NK-92 (cell line): ENCODE results near the gene SLC4A7.
"Not testable (repeated sequence)": the region's sequence is repeated elsewhere in the genome, so short reads cannot be mapped to it uniquely, and the experiment has no call there.

Experiments used
- DNase-seq: peaks from one replicate; lab custom pipeline; 2025; ENCODE audit not compliant: unreplicated experiment; lab: John Stamatoyannopoulos, UW

Gene SLC4A7

DNA sequence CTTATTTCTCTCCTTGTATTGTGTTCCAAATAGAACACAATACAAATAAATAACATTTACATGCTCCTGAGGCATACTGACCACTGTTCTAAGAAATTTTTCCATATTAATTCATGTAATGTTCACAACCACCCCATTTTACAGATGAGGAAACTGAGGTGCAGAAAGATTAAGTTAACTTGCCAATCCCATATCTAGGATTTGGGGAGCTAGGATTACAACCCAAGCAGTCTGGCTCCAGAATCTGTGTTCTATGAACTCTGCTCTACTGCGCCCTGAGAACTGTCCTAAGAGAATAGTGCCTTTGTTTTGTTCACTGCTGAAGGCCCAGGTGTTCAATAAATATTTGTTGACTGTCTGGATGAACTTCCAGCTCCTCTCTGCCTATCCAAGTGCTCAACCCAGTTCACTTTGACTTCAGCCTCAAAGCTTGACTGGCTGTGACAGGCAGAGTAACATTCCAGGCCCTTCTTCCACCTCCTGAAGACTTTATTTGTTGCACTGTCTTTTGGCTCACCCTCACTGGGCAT lies 118.1 kb downstream of the SLC4A7 start:
- DNase-seq = no peak

DNA sequence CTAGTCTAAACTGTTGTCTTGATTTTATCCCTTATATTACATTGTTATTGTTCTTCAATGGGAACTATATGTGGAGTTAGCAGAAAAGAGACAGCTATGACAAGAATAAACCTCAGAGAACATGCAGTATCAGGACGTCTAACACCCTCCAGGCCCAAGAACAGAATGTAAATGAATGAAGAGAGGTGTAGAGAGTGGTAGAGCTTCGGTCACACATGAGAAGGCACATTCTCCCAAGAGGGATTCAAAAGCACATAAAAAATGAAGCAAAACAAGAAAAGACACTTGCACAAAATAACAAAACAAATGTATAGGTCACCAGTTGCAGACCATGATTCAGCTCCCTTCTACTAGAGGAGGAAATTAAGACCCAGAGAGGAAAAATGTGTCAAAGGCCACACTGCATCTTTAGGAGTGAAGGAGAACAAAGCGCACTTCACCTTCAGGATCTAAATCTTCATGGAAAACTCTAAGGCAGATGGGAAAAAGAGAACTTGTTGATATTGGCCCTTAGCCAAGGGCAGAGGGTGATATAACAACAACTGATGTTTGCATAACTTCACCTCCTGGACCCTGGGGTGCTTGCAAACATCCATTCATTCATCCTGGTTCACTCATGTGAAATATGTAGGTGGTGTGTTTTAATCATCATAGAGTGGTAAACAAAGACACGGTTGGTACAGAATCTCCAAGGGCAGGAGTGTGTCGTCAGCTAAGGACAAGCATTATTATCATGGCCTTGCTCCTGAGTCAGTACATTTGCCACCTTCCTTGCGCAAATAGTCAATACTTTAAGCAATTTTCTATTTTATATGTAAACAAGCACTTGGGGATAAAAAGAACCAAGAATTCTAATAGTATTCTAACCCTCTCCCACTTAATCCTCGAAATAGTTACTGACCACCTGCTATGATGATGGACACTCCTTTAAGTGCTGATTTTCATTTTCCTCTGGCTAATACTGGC lies 123.8 kb downstream of the SLC4A7 start:
- no peak for DNase-seq

DNA sequence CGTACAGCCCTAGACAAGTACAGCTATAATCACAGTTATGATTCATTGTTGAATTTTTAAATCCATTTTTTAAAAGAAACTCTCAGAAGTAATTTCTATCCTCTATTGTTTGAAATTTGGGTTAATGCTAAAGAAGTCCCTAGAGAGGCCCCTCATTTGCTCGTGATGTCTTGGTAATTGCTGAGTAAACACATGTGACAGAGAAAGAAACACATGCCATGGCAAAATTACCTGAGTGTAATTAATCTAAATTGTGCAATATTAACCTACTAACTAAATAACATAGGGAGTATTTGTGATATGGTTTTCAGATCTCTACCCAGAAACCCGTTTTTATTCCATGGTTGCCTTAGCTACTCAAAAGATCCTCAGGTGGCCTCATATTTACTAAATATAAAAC lies 125.8 kb downstream of the SLC4A7 start:
- DNase-seq = no peak

DNA sequence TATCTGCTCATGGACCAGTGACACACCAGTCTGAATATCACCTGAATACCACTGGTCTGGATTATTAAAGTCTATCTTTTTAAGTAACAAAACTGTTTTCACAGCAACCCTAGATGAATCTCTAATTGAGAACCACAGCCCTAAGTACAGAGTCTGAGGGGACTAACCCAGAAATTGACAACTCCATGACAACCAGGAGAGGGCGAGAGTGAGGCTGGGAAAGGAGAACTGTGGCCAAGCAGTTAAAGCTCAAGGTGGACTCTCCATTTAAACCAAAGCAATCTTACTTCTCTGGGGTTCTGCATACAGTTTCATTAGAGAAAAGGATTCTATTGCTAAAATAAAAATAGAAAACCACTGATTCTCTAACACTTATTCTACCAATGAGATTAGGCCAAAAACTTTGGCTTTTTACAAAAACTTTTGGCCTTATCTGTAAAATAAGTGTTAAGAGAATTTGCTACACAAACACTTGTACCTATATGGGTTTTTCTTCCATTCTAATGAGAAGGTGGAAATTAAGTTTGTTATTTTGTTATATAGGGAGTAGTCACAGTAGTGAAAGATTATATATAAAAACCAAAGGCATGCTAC lies 126.4 kb downstream of the SLC4A7 start:
- no peak for DNase-seq

DNA sequence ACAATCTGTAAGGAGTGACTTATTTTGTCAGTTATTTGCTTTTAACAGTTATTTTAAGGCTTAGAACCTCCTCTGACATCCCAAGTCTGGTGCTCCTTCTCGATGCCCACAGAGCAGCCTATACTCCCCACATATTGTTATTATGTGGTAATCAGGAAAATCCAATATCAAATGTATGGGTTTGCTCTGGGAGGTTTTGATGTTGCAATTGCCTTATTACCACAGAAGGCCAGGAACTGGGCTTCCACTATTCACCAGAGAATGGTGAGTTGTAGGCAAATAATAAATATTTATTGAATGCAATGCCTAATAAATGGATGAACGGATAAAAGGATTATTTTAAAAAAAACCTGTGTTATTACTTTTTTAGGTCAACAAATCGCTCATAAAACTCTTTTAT lies 127.2 kb downstream of the SLC4A7 start:
- DNase-seq = no peak

DNA sequence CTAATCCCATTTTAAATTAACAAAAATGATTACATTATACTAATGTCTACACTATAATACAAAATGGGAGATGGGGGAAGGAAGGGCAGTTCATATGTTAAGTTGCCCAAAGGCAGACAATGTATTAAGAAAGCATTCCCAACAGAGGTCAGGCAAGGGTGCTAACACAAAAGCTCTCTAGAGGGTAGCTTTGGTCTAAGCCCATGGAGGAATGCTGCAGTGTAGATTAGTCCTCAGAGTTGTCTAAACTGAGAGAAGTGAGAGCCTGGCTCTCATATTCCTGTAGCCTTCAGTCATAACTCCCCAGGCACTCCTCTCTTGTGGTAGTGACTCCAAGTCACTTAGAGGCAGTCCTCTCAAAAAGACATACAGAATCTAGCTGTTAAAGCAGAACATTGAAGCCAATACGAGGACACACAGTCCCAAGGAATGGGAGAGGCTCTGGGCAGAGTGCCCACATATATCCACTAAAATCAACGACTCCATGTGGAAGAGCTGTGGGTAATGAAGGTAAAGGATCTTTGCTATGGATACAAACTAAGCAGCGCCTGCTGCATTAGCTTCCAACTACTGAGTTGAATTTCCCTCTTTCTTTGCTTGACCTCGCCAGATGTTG lies 129.5 kb downstream of the SLC4A7 start:
- no peak for DNase-seq

DNA sequence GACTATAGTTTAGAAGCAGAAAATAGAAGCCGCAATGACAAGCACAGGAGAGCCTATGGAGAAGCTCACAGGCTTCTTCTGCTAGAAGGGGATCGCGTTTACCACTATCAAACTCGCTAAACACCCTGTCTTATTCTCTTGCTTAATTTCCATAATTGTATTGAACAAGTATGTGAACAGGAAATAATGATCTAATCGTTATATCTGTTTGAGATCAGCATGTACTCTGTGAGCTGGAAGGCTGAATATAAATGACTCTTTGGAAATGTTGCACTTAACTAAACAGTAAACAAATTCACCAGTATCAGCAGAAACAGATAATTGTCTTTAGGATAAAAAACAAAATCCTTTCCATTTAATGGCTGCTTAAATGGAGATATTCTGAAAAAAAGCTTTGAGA lies 130.0 kb downstream of the SLC4A7 start:
- DNase-seq = no peak

DNA sequence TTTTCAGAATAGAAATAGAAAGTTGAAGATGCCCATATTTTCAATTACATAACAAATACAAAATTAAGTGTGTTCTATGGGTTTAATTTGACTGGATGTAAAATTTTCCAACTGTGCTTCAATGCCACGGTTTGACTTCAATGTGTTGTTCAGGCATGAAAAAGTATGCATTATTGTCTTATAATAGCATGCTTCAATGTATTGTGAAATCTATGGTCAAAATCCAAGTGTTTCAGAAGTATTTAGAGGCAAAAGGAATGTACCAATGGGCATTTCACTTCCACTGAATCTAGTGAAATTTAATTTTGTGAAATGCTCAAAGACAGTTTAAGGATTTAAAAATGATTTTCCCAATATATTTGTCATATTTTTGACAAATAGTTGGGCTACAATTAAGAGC lies 131.0 kb downstream of the SLC4A7 start:
- no peak for DNase-seq

DNA sequence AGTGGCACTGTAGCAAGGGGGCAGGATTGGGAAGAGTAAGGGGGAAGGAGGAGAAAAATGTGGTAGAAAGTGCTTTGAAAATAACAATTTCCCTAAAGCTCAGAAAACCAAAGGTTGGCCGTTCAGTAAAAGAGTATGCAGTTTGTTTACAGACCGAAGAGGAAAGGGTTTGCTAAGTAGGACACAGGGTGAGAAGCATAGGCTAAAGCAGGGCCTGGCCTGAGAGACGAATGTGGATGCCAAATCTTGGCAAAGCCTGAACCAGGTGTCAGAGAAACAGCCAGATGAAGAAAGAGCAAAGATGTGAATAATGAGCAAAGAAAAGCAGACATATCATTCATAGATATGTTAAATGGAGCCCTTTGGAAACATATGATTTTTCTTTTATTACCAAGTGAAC lies 132.1 kb downstream of the SLC4A7 start:
- no peak for DNase-seq

DNA sequence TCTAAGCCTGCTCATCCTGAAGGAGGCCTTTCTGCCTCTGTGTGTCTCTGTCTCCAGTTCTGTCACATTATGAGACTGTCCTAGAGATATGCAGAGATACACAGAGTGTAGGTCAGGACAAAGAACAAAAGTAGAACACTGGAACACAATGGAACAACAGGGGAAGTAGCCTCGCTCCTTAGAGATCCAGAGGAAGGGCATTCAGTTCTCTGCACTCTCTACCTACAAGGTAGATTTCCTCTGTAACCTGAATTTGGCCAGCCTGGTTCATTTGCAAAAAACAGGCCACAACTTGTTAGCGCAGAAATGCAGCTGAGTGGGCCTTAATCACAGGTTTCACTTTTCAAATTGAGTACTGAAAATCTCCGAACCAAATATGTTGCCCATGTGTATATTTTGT lies 134.4 kb downstream of the SLC4A7 start:
- no peak for DNase-seq

DNA sequence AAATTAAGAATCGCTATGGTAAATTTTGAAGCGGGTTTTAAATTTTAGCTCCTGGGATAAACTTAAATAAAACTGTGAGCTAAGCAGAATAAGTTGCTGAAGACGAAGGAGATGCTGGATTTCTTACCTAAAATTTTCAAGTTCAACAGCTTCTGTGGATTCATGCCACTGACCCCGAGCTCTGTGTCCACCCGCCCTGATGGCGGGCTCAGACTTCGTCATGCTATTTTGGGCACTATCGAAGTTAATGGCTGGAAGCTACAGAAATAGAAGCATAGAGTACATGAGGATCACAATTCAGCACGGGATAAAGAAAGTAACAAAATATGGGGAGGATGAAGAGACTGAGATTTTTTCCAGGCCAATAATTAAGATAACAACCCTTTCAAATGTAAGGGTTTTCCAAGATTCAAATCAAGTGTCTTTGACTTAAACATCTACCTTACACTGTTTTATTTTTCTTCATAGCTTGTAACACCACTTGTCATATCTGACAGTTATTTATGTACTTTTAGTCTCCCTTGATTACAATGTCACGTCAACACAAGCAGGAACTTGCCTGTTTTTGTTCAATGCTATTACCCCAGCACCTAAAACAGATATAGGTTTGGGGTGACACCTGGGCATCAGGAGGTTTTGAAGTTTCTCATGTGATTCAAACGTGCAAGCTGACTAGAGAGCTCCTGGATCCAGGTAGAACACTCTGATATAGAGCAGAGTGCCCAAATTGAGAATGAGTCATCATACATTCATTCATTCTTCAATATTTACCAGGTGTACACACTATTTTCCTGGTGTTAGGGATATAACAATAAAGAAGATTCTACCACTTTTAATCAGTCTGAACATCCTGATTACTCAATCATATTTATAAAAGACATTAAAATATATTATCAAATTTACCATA lies 138.0 kb downstream of the SLC4A7 start:
- DNase-seq = no peak

DNA sequence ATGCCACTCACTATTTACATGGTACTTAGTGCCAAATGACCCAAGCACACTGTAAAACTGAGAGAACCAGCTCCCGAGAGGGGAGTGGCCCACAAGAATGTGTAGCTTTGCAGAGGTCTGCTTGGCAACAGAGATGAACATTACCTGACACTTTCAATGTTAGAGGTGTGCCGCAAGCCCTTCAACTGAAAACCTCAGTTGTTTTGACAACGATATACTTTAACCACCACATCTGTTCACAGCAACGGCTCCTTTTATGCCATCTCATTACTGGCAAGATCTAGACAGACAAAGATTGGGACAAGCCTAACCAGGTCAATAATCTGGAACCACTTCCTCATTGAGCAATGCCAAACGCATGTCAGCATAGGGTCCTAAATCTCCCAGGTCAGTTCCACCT lies 138.7 kb downstream of the SLC4A7 start:
- DNase-seq = no peak

DNA sequence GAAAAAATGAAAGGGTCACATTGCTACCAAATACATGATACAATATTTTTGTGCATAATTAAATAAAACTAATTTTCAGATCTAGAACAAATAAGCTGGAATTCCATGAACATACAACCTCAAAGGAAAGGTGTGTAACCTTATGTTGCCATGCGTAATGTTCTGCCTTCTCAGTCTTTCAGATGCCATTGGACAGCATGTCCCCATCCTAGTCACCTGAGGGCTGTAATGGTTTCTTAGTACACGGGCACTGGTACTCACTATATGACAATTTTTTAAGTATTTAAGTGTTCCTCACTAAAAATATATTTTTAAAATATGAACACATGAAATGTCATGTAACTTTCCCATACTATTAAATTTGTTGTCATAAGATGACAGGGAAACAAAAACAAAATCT lies 139.1 kb downstream of the SLC4A7 start:
- no peak for DNase-seq

DNA sequence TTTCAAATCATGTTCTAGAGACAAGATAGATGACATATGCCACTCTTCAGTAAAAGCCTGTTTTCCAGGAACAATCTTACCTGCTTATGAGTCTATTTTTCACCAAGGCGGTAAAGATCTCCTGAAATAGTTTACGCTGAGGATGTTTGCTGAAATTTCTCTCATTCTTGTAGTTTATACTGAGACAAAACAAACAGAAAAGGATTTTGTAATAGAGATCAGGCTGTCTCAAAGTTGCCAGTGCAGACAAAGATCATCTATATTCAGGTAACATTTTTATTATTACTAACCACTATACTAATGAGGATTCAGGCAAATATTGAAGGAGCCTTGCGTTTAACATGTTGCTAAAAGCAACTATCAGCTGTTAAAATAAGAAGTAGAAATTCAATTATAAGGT lies 140.0 kb downstream of the SLC4A7 start:
- DNase-seq = no peak

DNA sequence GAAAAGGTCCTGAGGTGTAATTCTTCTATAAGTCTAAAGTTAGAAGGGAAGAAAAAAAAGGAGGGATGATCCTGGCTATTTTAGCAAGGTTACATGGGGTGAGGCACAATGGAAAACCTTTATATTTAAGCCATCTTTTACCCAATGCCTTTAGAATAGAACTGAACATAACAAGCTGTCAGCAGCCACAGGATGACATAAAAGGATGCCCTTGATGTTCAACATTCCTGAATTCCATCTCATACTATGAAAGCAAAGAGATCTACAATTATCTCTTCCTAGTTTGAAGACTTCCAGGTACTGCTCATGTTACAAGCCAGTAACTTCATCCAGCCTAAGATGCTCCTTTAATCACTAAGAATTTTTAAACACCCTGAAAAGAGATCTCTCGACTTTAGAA lies 141.9 kb downstream of the SLC4A7 start:
- no peak for DNase-seq

DNA sequence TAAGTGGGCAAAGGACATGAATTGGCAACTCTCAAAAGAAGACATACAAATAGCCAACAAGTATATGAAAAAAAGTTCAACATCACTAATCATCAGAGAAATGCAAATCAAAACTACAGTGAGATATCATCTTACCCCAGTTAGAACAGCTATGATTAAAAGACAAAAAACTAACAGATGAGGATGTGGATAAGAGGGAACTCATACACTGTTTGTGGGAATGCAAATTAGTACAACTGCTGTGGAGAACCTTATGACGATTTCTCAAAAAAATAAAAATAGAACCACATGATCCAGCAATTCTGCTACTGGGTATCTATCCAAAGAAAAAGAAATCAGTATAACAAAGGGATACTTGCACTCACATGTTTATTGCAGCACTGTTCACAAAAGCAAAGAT lies 143.7 kb downstream of the SLC4A7 start:
- DNase-seq = no peak

DNA sequence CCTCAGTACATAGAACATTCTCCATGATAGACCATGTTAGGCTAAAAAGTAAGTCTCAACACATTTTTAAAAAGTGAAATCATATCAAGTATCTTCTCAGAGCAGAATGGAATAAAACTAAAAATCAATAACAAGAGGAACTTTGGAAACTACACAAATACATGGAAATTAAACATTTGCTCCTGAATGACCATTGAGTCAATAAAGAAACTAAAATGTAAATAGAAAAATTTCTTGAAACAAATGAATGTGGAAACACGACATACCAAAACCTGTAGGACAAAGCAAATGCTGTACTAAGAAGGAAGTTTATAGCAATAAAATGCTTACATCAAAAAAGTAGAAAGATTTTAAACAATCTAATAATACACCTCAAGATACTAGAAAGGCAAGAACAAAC lies 148.6 kb downstream of the SLC4A7 start:
- DNase-seq = no peak

DNA sequence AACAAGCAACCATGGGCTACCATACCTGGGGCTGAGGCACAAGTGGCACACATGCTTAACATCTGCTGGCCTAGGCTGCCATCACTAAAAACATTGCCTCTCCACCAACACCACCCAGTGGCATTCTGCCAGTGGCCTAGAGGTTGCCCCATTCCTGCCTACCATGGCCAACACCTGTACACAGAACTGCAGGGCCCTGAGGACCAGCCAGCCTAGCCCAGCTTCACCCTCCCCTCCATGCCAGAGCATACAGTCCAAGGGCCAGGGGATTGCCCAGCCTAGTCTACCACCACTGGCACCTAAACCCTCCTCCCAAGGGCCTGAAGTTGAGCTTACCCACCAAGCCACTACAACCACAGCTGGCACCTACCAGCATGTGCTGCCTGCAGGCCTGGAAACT lies 150.3 kb downstream of the SLC4A7 start:
- no peak for DNase-seq

DNA sequence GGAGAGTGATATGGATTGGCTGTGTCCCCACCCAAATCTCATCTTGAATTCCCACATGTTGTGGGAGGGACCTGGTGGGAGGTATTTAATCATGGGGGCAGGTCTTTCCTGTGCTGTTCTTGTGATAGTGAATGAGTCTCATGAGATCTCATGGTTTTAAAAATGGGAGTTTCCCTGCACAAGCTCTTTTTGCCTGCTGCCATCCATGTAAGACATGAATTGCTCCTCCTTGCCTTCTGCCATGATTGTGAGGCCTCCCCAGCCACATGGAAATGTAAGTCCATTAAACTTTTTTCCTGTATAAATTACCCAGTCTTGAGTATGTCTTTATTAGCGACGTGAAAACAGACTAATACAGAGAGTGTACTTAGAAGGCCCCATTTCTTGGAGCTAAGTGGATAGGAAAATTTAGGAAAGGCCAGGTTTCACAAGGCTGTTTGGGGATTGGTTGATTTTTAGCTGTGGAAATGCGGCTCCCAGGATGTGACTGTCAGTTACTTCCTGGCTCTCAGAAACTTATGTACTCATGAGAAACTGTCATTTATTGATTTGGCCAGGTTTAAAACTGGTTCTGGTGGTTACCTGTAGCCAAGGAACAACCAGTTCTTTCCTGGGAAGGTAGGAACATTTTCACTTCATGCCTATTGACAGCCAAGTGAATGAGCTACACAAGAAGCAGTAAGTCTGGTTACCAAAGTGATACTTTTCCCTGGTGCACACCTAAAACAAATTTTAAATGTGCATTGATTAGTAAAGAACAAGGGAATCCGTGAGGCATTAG lies 155.0 kb downstream of the SLC4A7 start:
- DNase-seq = not testable (repeated sequence)
